HEK293T (cell line): Measurements from ENCODE around the gene DMGDH.

ENCODE experiments used
- FOXA1 ChIP-seq: fragments of 450-650 bp; IDR thresholded peaks from 2 replicates; pipeline ENCODE4 v1.6.1; 2016; ENCODE audit warnings: mild to moderate bottlenecking
- SP1 ChIP-seq: fragments of 450-650 bp; IDR thresholded peaks from 2 replicates; pipeline ENCODE4 v1.6.1; 2017
- SUZ12 ChIP-seq: fragments of 450-650 bp; IDR thresholded peaks from 2 replicates; pipeline ENCODE4 v1.6.1; 2016; ENCODE audit warnings: mild to moderate bottlenecking

DNA sequence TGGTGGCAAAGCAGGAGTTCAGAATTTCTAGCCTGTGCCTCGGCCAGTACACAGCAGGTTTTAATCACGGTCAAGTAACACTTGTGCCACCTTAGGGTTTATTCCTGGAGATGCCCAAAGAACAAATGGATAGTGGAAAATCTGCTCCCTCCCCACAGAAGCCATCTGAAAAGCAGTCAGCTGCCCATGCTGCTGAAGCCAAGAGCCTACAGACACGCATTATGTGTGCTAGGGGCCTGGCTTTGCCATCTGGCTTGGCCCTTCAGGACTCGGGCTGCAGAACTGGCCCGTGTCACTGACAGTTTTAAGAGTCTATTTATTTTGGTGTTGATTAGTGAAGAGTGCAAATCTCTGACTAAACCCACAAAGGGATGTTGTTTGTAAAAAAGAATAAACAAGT, 95.5 kb downstream of the DMGDH start:
- TF ChIP-seq SUZ12 (no peak), FOXA1 (no peak), SP1 (no peak)
